Cardiac muscle cell (in vitro differentiated cells and primary cell): ENCODE measurements around the gene OR51F2. TPM values are rescaled to one million over a fixed set of nuclear protein-coding genes. Genes with fewer than 3 reads are reported as not detected.
"Not testable (repeated sequence)": the region's sequence is repeated elsewhere in the genome, so short reads cannot be mapped to it uniquely, and the experiment has no call there.

Source experiments
- DNase-seq, 2 donors: peaks; one replicate each; pipeline versions ENCODE4 v3.0.0 to v3.0.0-alpha.2; 2010 to 2017; ENCODE audit warnings: low read depth in 1 of 2, low spot score in 1 of 2
- H3K27ac ChIP-seq: fragments of 200-600 bp; sonication (generic); 2 replicates; pipeline ENCODE4 v1.5.1; 2016
- H3K27me3 ChIP-seq: fragments of 200-600 bp; sonication (generic); 2 replicates; pipeline ENCODE4 v1.6.0; 2016; ENCODE audit warnings: control low read depth
- H3K36me3 ChIP-seq: fragments of 200-600 bp; sonication (generic); 2 replicates; pipeline ENCODE4 v1.5.1; 2016; ENCODE audit warnings: control low read depth
- H3K4me1 ChIP-seq: fragments of 200-600 bp; sonication (generic); 2 replicates; pipeline ENCODE4 v1.8.1; 2017; ENCODE audit warnings: low read depth, mild to moderate bottlenecking, mixed run types
- H3K4me3 ChIP-seq: fragments of 200-600 bp; sonication (generic); 2 replicates; pipeline ENCODE4 v1.5.1; 2016; ENCODE audit warnings: mild to moderate bottlenecking
- H3K9me3 ChIP-seq: fragments of 200-600 bp; sonication (generic); 2 replicates; pipeline ENCODE4 v1.5.1; 2017; ENCODE audit warnings: low read depth, mild to moderate bottlenecking, control low read depth
- CTCF ChIP-seq: IDR thresholded peaks from 2 replicates; pipeline ENCODE4 v1.5.1; 2012; ENCODE audit warnings: low read depth, mild to moderate bottlenecking, low read length
- polyA plus RNA-seq: library from polyadenylated mRNA; unstranded; fragments of >200 nt; fragmentation: Nextera tagmentation; extraction: Ambion mirVana; gene quantifications from 2 replicates; pipeline ENCODE4 v1.2.1, GENCODE V29; 2016
- total RNA-seq: library from RNA; depleted of rRNA; stranded (reverse); fragments of >200 nt; gene quantifications from 2 replicates; pipeline ENCODE4 v1.2.3, GENCODE V29; 2016

OR51F2 gene
- total RNA-seq (not detected in 2 replicates), polyA plus RNA-seq (not detected in 2 replicates)

- Histone ChIP-seq H3K36me3 (no peaks in the 10 kb centered on the region), H3K4me3 (no peak within 1 kb of the TSS), H3K9me3 (no peaks in the 10 kb centered on the region), H3K27ac (no peak within 1 kb of the TSS), H3K27me3 (no peaks in the 10 kb centered on the region), H3K4me1 (no peaks in the 10 kb centered on the region)
- no peak for TF ChIP-seq CTCF
- no peak for DNase-seq
Measured at GRCh38 chr11:4821021-4821420, at the start of gene OR51F2. OR51F2 (plus strand) TSS chr11:4821321; CDS start chr11:4821422, 101 bp downstream.

- H3K9me3 ChIP-seq, result no peaks in the 10 kb centered on the region
- no peak for TF ChIP-seq CTCF
- no peaks in the 10 kb centered on the region for H3K36me3 ChIP-seq
- H3K27me3 ChIP-seq, result no peaks in the 10 kb centered on the region
- H3K4me3 ChIP-seq, result no peak overlapping the region
- no peaks in the 10 kb centered on the region for H3K4me1 ChIP-seq
- no peak for DNase-seq
- H3K27ac ChIP-seq, result no peak overlapping the region
Measured at GRCh38 chr11:4782454-4782853, 38.7 kb upstream of the OR51F2 start.

- H3K4me1 ChIP-seq, result no peaks in the 10 kb centered on the region
- H3K4me3 ChIP-seq, result no peak overlapping the region
- H3K36me3 ChIP-seq, result no peaks in the 10 kb centered on the region
- no peaks in the 10 kb centered on the region for H3K27me3 ChIP-seq
- no peaks in the 10 kb centered on the region for H3K9me3 ChIP-seq
- no peak for DNase-seq
- H3K27ac ChIP-seq, result no peak overlapping the region
- TF ChIP-seq CTCF, result no peak
Measured at GRCh38 chr11:4797206-4797605, 23.9 kb upstream of the OR51F2 start.

- H3K9me3 ChIP-seq, result no peaks in the 10 kb centered on the region
- H3K4me3 ChIP-seq, result no peak overlapping the region
- no peaks in the 10 kb centered on the region for H3K27me3 ChIP-seq
- TF ChIP-seq CTCF, result no peak
- no peak overlapping the region for H3K27ac ChIP-seq
- no peaks in the 10 kb centered on the region for H3K4me1 ChIP-seq
- no peak for DNase-seq
- no peaks in the 10 kb centered on the region for H3K36me3 ChIP-seq
Measured at GRCh38 chr11:4798427-4799183, 22.5 kb upstream of the OR51F2 start.

GRCh38 chr11:4801316-4801715 is 19.8 kb upstream of the OR51F2 start:
- not testable (repeated sequence) for DNase-seq, H3K4me3 ChIP-seq, H3K27me3 ChIP-seq, H3K4me1 ChIP-seq, H3K9me3 ChIP-seq, H3K36me3 ChIP-seq, H3K27ac ChIP-seq

- no peak within 1 kb of the TSS for H3K4me3 ChIP-seq
- no peaks in the 10 kb centered on the region for H3K9me3 ChIP-seq
- no peak for DNase-seq
- H3K36me3 ChIP-seq, result no peaks in the 10 kb centered on the region
- no peak within 1 kb of the TSS for H3K27ac ChIP-seq
- no peak for TF ChIP-seq CTCF
- H3K4me1 ChIP-seq, result no peaks in the 10 kb centered on the region
- H3K27me3 ChIP-seq, result no peaks in the 10 kb centered on the region
Measured at GRCh38 chr11:4804280-4804679, 16.8 kb upstream of the OR51F2 start, which contains the start of gene OR52R1. OR52R1 (minus strand) TSS chr11:4804380; CDS start chr11:4804380, 0 bp downstream.
